Activated naive CD4-positive, alpha-beta T cell treated with anti-CD3 and anti-CD28 coated beads, Interleukin-2, amount 50 U/mL, for 24 hours (primary cell): ENCODE measurements around the gene GGCT.

Experiments used
- H3K27ac Mint-ChIP-seq: one replicate; pipeline ENCODE4 v1.8.0; 2021; ENCODE audit warnings: mild to moderate bottlenecking, mixed read lengths
- H3K27me3 Mint-ChIP-seq: one replicate; pipeline ENCODE4 v1.8.0; 2021; ENCODE audit warnings: mixed read lengths
- H3K36me3 Mint-ChIP-seq: one replicate; pipeline ENCODE4 v1.8.0; 2021; ENCODE audit warnings: mixed read lengths
- H3K4me1 Mint-ChIP-seq: one replicate; pipeline ENCODE4 v1.8.0; 2021; ENCODE audit warnings: mixed read lengths
- H3K4me3 Mint-ChIP-seq: one replicate; pipeline ENCODE4 v1.8.0; 2021; ENCODE audit warnings: mild to moderate bottlenecking, mixed read lengths
- H3K9me3 Mint-ChIP-seq: one replicate; pipeline ENCODE4 v1.8.0; 2021; ENCODE audit warnings: mixed read lengths

GGCT gene

GRCh38 chr7:30474485-30474884 is 30.1 kb downstream of the GGCT start:
- H3K9me3 Mint-ChIP-seq = no peaks in the 10 kb centered on the region
- H3K27ac Mint-ChIP-seq = no peak overlapping the region
- no peaks in the 10 kb centered on the region for H3K27me3 Mint-ChIP-seq
- H3K4me3 Mint-ChIP-seq = no peak overlapping the region
- H3K36me3 Mint-ChIP-seq = peaks cover 3% of the 10 kb centered on the region
- peaks cover 84% of the 10 kb centered on the region for H3K4me1 Mint-ChIP-seq

GRCh38 chr7:30473903-30474302 is 30.7 kb downstream of the GGCT start:
- H3K27me3 Mint-ChIP-seq = no peaks in the 10 kb centered on the region
- no peaks in the 10 kb centered on the region for H3K9me3 Mint-ChIP-seq
- peaks cover 5% of the 10 kb centered on the region for H3K36me3 Mint-ChIP-seq
- peaks cover 85% of the 10 kb centered on the region for H3K4me1 Mint-ChIP-seq
- no peak overlapping the region for H3K27ac Mint-ChIP-seq
- no peak overlapping the region for H3K4me3 Mint-ChIP-seq

- Mint-ChIP-seq H3K4me3 (no peak overlapping the region), H3K36me3 (peaks cover 5% of the 10 kb centered on the region)
Measured at GRCh38 chr7:30472784-30473775, 31.5 kb downstream of the GGCT start.

GRCh38 chr7:30472081-30472783 is 32.4 kb downstream of the GGCT start:
- peaks cover 92% of the 10 kb centered on the region for H3K4me1 Mint-ChIP-seq
- no peaks in the 10 kb centered on the region for H3K27me3 Mint-ChIP-seq
- H3K27ac Mint-ChIP-seq = no peak overlapping the region
- H3K9me3 Mint-ChIP-seq = no peaks in the 10 kb centered on the region
- no peak overlapping the region for H3K4me3 Mint-ChIP-seq
- peaks cover 5% of the 10 kb centered on the region for H3K36me3 Mint-ChIP-seq

More at GRCh38 chr7:30472784-30473775, 31.5 kb downstream of the GGCT start:
- Mint-ChIP-seq H3K4me1 (peaks cover 90% of the 10 kb centered on the region), H3K27ac (no peak overlapping the region), H3K27me3 (no peaks in the 10 kb centered on the region), H3K9me3 (no peaks in the 10 kb centered on the region)

GRCh38 chr7:30471205-30471604 is 33.4 kb downstream of the GGCT start:
- H3K4me3 Mint-ChIP-seq = no peak overlapping the region
- H3K9me3 Mint-ChIP-seq = no peaks in the 10 kb centered on the region
- H3K36me3 Mint-ChIP-seq = peaks cover 5% of the 10 kb centered on the region
- no peak overlapping the region for H3K27ac Mint-ChIP-seq
- no peaks in the 10 kb centered on the region for H3K27me3 Mint-ChIP-seq
- H3K4me1 Mint-ChIP-seq = peaks cover 90% of the 10 kb centered on the region

- no peaks in the 10 kb centered on the region for H3K27me3 Mint-ChIP-seq
- peaks cover 5% of the 10 kb centered on the region for H3K36me3 Mint-ChIP-seq
- no peaks in the 10 kb centered on the region for H3K9me3 Mint-ChIP-seq
- no peak overlapping the region for H3K27ac Mint-ChIP-seq
- H3K4me3 Mint-ChIP-seq = no peak overlapping the region
- peaks cover 88% of the 10 kb centered on the region for H3K4me1 Mint-ChIP-seq
Measured at GRCh38 chr7:30470771-30471170, 33.9 kb downstream of the GGCT start.

GRCh38 chr7:30470163-30470770 is 34.4 kb downstream of the GGCT start:
- peaks cover 5% of the 10 kb centered on the region for H3K36me3 Mint-ChIP-seq
- peaks cover 84% of the 10 kb centered on the region for H3K4me1 Mint-ChIP-seq
- no peaks in the 10 kb centered on the region for H3K9me3 Mint-ChIP-seq
- no peak overlapping the region for H3K27ac Mint-ChIP-seq
- H3K4me3 Mint-ChIP-seq = no peak overlapping the region
- H3K27me3 Mint-ChIP-seq = no peaks in the 10 kb centered on the region

- Mint-ChIP-seq H3K4me1 (peaks cover 76% of the 10 kb centered on the region), H3K36me3 (peaks cover 5% of the 10 kb centered on the region), H3K27ac (peak overlapping the region; percentile 12), H3K27me3 (no peaks in the 10 kb centered on the region), H3K9me3 (no peaks in the 10 kb centered on the region), H3K4me3 (no peak overlapping the region)
Measured at GRCh38 chr7:30469303-30469702, 35.3 kb downstream of the GGCT start.

GRCh38 chr7:30468791-30469190 is 35.8 kb downstream of the GGCT start:
- no peak overlapping the region for H3K27ac Mint-ChIP-seq
- no peak overlapping the region for H3K4me3 Mint-ChIP-seq
- peaks cover 2% of the 10 kb centered on the region for H3K36me3 Mint-ChIP-seq
- H3K4me1 Mint-ChIP-seq = peaks cover 71% of the 10 kb centered on the region
- no peaks in the 10 kb centered on the region for H3K27me3 Mint-ChIP-seq
- no peaks in the 10 kb centered on the region for H3K9me3 Mint-ChIP-seq

- peaks cover 2% of the 10 kb centered on the region for H3K36me3 Mint-ChIP-seq
- no peak overlapping the region for H3K4me3 Mint-ChIP-seq
- H3K9me3 Mint-ChIP-seq = no peaks in the 10 kb centered on the region
- H3K27me3 Mint-ChIP-seq = no peaks in the 10 kb centered on the region
- peaks cover 65% of the 10 kb centered on the region for H3K4me1 Mint-ChIP-seq
- H3K27ac Mint-ChIP-seq = no peak overlapping the region
Measured at GRCh38 chr7:30468041-30468440, 36.6 kb downstream of the GGCT start.

- Mint-ChIP-seq H3K4me3 (no peak overlapping the region), H3K9me3 (no peaks in the 10 kb centered on the region), H3K27ac (no peak overlapping the region), H3K27me3 (no peaks in the 10 kb centered on the region), H3K36me3 (peaks cover 2% of the 10 kb centered on the region), H3K4me1 (peaks cover 58% of the 10 kb centered on the region)
Measured at GRCh38 chr7:30467271-30467670, 37.4 kb downstream of the GGCT start.

- Mint-ChIP-seq H3K27ac (no peak overlapping the region), H3K36me3 (peaks cover 2% of the 10 kb centered on the region), H3K27me3 (no peaks in the 10 kb centered on the region), H3K4me3 (no peak overlapping the region), H3K4me1 (peaks cover 48% of the 10 kb centered on the region), H3K9me3 (no peaks in the 10 kb centered on the region)
Measured at GRCh38 chr7:30466266-30466665, 38.4 kb downstream of the GGCT start.

GRCh38 chr7:30465811-30466180 is 38.8 kb downstream of the GGCT start:
- no peaks in the 10 kb centered on the region for H3K27me3 Mint-ChIP-seq
- no peak overlapping the region for H3K27ac Mint-ChIP-seq
- no peaks in the 10 kb centered on the region for H3K9me3 Mint-ChIP-seq
- no peak overlapping the region for H3K4me3 Mint-ChIP-seq
- peaks cover 44% of the 10 kb centered on the region for H3K4me1 Mint-ChIP-seq
- H3K36me3 Mint-ChIP-seq = peaks cover 2% of the 10 kb centered on the region

GRCh38 chr7:30465046-30465810 is 39.4 kb downstream of the GGCT start:
- H3K4me3 Mint-ChIP-seq = no peak overlapping the region
- no peaks in the 10 kb centered on the region for H3K9me3 Mint-ChIP-seq
- H3K27me3 Mint-ChIP-seq = no peaks in the 10 kb centered on the region
- peaks cover 2% of the 10 kb centered on the region for H3K36me3 Mint-ChIP-seq
- peaks cover 38% of the 10 kb centered on the region for H3K4me1 Mint-ChIP-seq
- H3K27ac Mint-ChIP-seq = no peak overlapping the region

- Mint-ChIP-seq H3K27ac (no peak overlapping the region), H3K27me3 (no peaks in the 10 kb centered on the region), H3K36me3 (peaks cover 5% of the 10 kb centered on the region), H3K4me3 (no peak overlapping the region), H3K9me3 (no peaks in the 10 kb centered on the region), H3K4me1 (peaks cover 29% of the 10 kb centered on the region)
Measured at GRCh38 chr7:30464231-30464671, 40.4 kb downstream of the GGCT start.
